Activated effector memory CD4-positive, alpha-beta T cell treated with Interleukin-2 at 50 U/mL for 16 hours (primary cell): Measurements from ENCODE around the gene GNG13.
"Not testable (repeated sequence)": the region's sequence is repeated elsewhere in the genome, so short reads cannot be mapped to it uniquely, and the experiment has no call there.

Source experiments
- DNase-seq: peaks from one replicate; pipeline ENCODE4 v3.0.0-alpha.2; 2020

GNG13 gene

GRCh38 chr16:799948-800833 is at the start of gene GNG13:
Gene GNG13 (minus strand): TSS chr16:800734. CDS start chr16:799077, 1,657 bp downstream.
- DNase-seq = no peak

- no peak for DNase-seq
Measured at GRCh38 chr16:848510-849253, 48.1 kb upstream of the GNG13 start.

GRCh38 chr16:847681-848445 is 47.3 kb upstream of the GNG13 start:
- no peak for DNase-seq

- no peak for DNase-seq
Measured at GRCh38 chr16:847151-847550, 46.6 kb upstream of the GNG13 start.

GRCh38 chr16:845351-845745 is 44.8 kb upstream of the GNG13 start:
- no peak for DNase-seq

DNA sequence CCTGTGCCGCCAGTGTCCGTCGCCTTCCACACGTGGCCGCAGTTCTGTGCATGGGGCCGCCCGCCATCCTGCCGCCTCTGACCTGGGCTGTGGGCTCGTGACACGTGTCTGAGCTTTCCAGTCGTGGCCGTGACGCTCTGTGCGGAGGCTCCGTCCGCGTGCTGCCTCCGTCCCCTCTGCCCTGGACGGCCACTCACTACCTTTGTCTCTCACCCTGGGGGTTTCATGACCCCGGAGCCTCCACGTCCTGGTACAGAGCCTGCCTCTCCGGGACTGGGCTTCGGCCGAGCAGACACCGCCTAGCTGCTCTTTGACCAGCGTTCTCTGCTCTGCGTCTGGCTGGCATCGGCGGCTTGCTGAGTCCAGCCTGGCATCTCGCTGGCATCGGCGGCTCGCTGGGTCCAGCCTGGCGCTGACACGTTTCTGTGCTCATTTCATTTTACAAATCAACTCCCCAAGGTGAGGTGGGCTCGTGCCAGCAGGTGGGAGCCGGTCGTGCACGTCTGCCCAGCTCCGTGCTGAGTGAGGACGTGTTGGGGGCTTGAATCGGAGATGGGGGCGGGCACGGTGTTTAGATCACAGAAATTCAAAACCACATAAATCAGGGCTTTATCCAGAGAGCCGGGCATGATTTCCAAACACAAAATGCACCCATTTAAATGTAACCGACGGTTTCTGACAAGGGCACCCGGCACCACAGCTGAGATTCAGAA is 44.3 kb upstream of the GNG13 start:
- no peak for DNase-seq

- DNase-seq = no peak
Measured at GRCh38 chr16:843771-844170, 43.2 kb upstream of the GNG13 start.

DNA sequence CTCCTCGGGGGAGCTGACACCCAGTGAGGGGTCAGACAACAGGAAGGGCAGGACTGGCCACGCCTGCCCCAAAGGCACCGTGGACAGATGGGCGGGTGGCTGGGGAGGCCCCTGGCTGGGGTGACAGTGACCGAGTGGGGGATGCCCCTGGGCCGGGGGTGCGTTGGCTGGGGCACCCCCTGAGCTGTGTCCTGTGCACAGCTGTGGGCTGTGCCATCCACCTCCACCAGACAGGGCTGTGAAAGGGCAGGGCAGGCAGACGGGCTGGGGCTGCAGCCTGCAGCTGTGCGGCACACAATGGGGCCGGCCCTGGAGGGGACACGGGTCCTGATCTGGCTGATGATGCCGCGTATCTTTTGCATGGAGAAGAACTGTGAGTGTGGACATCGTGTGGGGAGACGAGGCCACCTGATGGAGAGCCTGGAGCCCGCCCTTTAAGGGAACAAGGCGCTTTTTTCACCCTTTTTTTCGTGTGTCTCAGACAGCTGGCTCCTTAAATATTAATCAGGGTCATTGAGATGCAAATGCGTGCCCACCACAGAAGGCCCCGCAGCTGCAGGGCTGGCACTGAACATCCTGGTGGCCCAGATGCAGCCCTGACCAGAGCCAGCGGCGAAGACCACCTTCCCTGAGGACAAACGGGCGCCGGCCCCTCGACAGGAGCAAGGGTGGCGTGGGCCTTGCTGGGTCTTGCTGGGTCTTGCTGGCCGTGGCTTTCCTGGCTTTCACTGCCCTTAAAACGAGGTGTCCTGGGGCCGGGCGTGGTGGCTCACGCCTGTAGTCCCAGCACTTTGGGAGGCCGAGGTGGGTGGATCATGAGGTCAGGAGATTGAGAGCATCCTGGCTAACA is 42.4 kb upstream of the GNG13 start:
- no peak for DNase-seq

DNA sequence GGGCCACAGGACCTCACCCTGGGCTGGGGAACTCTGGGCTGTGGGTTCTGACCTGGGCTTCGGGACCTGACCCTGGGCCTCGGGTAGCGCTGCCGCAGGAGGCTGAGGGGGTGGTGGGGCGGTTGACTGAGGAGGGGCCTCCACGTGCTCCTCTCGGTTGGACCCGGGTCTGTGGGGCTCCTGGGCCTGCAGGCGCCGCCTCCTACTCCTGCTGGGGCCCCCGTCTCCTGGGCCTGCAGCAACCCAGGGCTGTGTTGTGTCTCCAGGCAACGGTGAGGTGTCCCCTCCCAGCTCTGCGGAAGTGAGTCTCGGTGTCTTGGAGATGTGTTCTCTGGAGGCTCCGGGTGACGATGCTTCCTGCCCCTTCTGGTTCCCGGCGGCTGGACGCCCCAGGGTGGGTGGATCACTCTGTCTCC is 41.5 kb upstream of the GNG13 start:
- no peak for DNase-seq

DNA sequence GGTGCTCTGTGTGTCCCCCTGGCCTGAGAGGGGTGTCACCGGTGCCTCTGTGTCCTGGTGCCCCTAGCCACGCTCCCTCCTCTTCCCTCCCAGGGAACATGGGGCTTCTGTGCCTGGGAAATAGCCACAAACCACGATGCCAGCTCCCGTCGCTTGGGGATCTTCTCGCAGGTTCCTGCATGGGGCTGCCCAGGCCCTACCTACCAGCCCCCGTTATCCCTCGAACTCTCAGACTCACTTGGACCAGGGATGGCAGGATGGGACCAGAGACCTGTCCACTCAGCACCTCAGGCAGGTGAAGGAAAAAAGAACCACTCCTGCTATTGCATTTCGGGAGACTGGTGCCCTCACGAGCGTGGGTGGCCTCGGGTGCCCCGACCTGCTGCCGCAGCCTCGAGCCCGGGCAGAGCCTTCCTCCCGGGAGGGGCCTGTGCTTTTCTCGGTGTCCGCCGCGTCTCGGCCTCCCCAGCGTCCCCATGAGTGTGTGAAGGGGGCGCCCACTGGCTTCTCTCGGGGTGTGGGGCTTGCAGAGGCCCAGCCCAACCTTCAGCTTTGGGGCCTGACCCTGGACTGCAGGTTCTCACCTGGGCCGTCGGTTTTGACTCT is 41.0 kb upstream of the GNG13 start:
- no peak for DNase-seq

- DNase-seq = no peak
Measured at GRCh38 chr16:840561-841454, 40.3 kb upstream of the GNG13 start.

DNA sequence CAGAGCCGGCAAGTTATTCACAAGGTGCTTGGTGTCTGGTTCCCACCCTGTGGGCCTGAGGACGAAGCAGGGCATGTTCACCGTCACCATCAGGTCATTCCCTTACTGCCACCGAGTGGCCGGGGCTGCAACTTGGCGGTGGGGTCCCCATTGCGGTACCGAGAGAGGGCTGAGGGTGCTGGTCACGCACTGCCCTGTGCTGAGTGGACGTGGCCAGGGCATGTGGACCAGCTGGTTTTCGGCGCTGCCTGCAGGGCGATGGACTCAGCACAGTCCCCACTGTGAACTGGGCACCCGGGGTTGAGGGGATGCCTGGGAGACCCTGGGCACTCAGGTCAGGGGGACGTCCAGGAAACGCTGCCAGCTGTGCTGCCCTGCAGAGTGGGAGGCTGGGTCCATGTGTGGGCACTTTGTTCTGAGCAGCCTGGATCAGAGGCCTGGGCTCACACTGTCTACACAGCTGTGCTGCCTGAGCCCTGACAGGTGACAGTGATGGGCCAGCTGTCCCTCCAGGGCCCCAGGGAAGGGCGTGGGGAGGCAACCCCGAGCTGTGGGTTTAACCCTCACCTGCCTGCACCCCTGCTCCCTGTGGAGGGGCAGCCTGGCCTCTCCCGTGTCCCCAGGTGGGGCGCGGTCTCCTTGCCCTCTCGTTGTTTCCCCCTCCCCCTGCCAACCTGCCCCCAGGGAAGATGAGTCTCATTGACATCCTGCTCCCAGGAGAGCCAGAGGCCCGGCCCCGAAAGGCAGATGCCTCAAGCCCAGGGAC is 39.3 kb upstream of the GNG13 start:
- DNase-seq = no peak

DNA sequence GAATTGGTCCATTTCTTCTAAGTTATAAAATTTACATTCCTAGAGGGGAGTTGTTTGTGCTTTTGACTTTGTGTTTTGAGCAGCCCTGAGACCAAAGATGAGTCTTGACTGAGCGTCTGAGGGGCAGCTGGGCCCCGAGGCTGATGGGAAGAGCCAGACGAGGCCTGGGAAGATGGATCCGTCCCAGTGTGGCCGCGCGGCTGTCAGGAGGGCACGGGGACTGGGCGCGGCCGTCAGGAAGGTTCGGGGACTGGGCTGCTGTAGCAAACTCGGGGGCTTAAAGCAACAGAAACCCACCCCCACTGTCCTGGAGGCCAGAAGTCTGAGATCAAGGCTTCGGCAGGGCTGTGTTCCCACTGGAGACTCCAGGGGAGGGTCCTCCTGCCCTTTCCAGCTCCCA is 38.2 kb upstream of the GNG13 start:
- no peak for DNase-seq

- DNase-seq = not testable (repeated sequence)
Measured at GRCh38 chr16:836822-837221, 36.3 kb upstream of the GNG13 start.

DNA sequence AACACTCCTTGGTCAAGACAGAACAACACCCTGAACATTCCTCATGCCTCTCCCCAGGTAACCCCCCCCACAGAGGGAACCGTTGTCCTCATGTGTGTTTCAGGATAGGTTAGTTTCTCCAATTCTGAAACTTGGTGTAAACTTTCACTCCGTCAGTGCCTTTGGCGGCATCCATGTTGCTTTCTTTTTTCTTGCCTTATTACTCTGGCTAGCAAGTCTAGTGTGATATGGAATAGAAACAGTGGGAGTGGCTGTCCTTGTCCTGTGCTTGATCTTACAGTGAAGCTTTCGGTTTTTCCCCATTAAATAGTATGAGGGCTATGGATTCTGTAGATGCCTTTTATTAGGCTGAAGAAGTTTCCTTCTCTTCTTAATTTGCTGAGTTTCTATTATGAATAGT is 35.7 kb upstream of the GNG13 start:
- DNase-seq = no peak

- no peak for DNase-seq
Measured at GRCh38 chr16:835373-835772, 34.8 kb upstream of the GNG13 start.

GRCh38 chr16:833411-833810 is 32.9 kb upstream of the GNG13 start:
- no peak for DNase-seq

- DNase-seq = no peak
Measured at GRCh38 chr16:832652-833336, 32.3 kb upstream of the GNG13 start.
